GM12864 (cell line): ENCODE measurements around the gene FAM78A.

Source experiments
- DNase-seq: peaks from one replicate; pipeline ENCODE4 v3.0.0-alpha.2; 2011; ENCODE audit warnings: low read depth
- H3K4me3 ChIP-seq: 2 replicates; pipeline ENCODE4 v1.5.1; 2011; ENCODE audit warnings: mild to moderate bottlenecking, low read depth, low read length, control low read depth
- TF ChIP-seq, protein P1 (sequence below): IDR thresholded peaks from 2 replicates; pipeline ENCODE4 v1.5.1; 2011; ENCODE audit warnings: low read depth, mild to moderate bottlenecking, moderate library complexity, low read length, control low read depth, inconsistent platforms; ENCODE audit errors: missing control alignments

Gene FAM78A

DNA sequence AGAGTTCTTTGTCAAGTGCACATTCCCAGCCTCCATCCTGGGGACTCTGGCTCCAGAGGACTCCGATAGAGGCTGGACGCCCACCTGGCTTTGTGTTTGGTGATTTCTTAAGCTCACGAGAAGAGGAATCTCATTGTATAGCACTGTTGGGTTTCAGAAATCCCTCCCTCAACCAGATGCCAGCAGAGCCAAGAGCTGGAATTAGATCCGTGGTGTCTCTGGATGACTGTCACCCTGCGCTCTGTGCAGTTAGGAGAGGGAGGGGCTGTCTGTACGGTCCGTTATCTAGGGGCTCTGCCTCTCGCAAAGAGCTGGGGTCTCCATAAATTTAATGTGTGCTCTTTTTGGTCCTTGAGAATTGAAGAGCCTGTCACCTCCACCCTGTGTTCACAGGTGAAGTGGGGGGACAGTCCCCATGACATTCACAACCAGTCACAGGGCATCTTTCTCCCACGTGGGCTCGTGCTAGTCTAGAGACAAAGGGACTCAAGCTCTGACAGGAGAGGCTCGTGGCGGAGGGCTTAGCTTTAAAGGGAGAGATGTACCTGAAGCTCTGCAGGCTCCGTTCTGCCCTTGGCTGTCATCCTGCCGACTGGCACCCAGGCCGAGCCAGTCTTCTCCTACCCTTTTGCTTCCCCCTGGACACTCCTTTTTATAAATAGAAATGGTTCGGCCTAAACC lies 41.4 kb downstream of the FAM78A start:
- DNase-seq, result no peak
- no peak overlapping the region for H3K4me3 ChIP-seq
- TF ChIP-seq, protein P1, sequence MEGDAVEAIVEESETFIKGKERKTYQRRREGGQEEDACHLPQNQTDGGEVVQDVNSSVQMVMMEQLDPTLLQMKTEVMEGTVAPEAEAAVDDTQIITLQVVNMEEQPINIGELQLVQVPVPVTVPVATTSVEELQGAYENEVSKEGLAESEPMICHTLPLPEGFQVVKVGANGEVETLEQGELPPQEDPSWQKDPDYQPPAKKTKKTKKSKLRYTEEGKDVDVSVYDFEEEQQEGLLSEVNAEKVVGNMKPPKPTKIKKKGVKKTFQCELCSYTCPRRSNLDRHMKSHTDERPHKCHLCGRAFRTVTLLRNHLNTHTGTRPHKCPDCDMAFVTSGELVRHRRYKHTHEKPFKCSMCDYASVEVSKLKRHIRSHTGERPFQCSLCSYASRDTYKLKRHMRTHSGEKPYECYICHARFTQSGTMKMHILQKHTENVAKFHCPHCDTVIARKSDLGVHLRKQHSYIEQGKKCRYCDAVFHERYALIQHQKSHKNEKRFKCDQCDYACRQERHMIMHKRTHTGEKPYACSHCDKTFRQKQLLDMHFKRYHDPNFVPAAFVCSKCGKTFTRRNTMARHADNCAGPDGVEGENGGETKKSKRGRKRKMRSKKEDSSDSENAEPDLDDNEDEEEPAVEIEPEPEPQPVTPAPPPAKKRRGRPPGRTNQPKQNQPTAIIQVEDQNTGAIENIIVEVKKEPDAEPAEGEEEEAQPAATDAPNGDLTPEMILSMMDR, result no peak

DNA sequence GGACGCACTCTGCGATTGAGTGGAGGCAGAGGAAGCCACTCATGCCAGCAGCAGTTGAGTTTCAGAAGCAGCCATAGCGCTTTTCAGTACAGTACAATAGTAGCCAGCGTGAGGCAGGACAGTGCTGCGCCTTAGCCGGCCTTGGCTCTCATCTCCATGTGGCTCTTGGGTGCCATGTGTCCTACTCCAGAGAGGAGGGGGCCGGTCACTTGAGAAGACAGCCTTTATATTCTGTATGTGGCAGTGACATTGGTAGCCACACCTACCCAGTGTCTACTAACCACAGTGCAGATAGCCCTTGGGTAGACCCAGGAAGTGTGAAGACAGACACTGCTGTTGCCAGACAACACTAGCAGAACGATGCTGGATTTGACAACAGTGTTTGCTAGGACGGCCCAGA lies 42.3 kb downstream of the FAM78A start:
- DNase-seq, result no peak
- no peak overlapping the region for H3K4me3 ChIP-seq
- TF ChIP-seq, protein P1, result no peak

DNA sequence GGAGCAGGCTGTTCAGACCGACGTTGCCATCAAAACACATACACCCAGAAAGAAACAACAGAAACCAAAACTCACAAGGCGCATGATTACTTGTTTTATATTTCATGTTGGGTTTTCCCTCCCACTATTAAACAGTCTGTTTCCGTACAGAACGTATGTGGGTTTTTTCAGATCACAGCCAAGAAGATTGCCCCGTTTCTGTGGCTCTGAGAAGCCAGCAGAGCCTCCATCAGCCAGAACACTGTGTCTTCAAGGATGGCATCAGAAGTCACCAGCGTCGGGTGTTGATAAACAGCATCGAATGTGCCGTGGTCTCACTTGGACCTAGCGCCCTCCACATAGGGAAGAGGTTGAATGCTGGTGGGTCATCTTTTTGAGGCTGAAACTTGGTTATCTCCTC lies 42.8 kb downstream of the FAM78A start:
- H3K4me3 ChIP-seq, result no peak overlapping the region
- no peak for DNase-seq
- TF ChIP-seq, protein P1, result no peak

DNA sequence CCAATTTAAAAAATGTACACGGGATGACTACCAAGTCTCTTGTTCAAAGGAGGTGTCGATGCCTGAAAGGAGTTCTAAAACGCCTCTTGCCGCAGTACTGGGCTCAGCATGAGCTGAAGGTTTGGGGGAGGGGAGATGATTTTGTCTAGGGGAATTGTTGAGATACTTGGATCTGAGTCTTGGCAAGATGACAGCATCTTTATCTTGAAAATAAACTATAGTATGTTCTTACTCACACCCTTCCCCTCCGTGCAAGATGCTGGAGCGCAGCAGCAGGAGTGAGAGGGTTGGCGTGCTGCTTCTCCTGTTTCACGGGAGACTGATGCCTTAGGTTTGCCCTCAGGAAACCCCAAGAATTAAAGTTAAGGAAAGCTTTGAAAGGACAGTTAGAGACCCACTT lies 47.3 kb downstream of the FAM78A start:
- DNase-seq, result no peak
- TF ChIP-seq, protein P1, result no peak
- H3K4me3 ChIP-seq, result no peak overlapping the region

DNA sequence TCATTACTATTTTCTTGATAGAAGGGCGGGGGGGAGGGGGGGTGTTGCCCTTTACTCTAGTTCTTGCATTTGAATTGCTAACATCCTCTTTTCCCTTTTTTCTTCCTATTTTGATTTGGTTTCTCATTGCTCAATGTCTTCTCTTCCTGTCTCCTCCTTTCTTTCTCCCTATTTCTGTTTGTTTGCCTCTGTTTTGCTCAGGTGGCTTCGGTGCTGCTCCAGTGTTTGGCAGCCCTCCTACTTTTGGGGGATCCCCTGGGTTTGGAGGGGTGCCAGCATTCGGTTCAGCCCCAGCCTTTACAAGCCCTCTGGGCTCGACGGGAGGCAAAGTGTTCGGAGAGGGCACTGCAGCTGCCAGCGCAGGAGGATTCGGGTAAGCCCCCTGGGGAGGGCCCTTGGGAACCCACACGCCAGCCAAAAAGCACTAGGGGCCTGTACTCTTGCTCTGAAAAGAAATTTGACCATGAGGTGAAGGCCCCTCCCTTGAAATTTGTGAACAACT lies 48.3 kb downstream of the FAM78A start:
- DNase-seq, result no peak
- no peak overlapping the region for H3K4me3 ChIP-seq
- TF ChIP-seq, protein P1, result no peak

DNA sequence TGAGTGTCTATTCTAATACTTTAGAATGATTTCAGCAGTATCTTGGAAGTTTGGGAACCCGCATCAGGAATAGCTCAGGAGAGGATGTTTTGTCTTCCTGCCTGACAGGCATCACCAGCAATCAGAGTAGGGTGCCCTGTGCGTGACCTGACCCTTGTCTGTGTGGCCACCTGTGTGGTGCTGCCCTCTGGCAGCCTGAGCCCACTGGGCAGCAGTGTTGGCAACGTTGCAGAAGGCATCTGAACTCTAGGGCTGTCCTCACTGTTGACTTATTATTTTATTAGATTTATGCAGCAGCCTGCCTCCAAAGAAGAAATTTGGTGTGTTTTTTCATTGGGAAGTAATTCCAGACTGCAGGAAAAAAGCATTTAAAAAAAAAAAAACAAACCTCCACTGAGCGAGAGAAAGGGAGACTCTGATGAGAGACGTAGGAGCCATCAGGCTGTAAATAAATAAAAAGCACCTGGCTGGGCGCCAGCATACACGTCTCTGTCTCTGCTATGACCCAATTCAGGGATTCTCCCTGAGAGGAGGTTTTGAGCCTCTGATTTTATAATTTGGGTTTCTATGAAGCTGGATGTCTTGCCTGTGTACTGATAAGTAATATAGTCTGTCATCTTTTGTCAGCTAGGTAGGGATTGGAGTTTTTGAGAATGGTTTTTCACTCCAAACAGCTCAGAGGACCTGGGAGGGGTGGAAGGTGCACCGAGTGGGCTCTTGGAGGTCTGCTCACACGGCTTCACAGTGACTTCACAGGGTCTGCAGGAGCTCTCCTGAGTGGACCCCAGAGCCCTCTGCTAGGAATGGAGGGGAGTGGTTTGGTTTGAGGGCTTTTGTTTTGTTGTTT lies 49.0 kb downstream of the FAM78A start:
- no peak for DNase-seq
- TF ChIP-seq, protein P1, result no peak
- no peak overlapping the region for H3K4me3 ChIP-seq

DNA sequence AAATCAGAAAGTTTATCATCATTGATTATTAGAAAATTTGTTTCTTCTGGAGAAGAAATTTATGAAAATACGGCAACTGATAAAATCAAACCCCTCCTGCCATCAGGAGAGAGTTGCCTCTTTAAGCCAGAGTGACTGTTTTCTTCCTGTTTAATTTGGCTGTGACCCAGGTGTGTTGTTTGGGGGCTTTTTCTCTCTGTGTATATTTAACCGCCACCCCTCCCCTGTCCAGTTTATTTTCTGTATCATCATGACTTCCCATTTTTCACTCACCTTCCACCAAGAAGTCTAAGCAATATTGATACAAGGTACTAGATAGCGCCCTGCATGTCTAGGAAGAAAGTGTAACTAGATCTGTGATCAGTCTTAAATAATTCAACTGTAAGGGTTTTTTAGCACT lies 50.1 kb downstream of the FAM78A start:
- no peak for DNase-seq
- TF ChIP-seq, protein P1, result no peak
- no peak overlapping the region for H3K4me3 ChIP-seq
